HL-60 (cell line): ENCODE measurements around the gene ARG2.
"Not testable (repeated sequence)": the region's sequence is repeated elsewhere in the genome, so short reads cannot be mapped to it uniquely, and the experiment has no call there.

Experiments
- DNase-seq, 2 experiments: peaks; one replicate each; pipeline ENCODE4 v3.0.0-alpha.2; 2010 to 2020; ENCODE audit warnings: low read depth in 1 of 2, low spot score in 1 of 2
- H3K27ac ChIP-seq: fragments of 250-450 bp; sonication (Bioruptor Pico); replicated peaks from 2 replicates; pipeline ENCODE4 v1.5.1; 2020; ENCODE audit warnings: mild to moderate bottlenecking, moderate library complexity
- H3K27me3 ChIP-seq: fragments of 250-450 bp; sonication (Bioruptor Pico); 2 replicates; pipeline ENCODE4 v1.5.1; 2021; ENCODE audit warnings: mild to moderate bottlenecking, moderate library complexity; ENCODE audit not compliant: insufficient read depth, poor library complexity, severe bottlenecking
- H3K4me3 ChIP-seq: replicated peaks from 2 replicates; pipeline ENCODE4 v1.5.1; 2011; ENCODE audit warnings: mild to moderate bottlenecking, control low read depth, low read length; ENCODE audit not compliant: insufficient read depth
- GABPA ChIP-seq: IDR thresholded peaks from 2 replicates; pipeline ENCODE4 v1.6.1; 2012; ENCODE audit warnings: low read depth
- POLR2AphosphoS5 ChIP-seq: IDR thresholded peaks from 2 replicates; pipeline ENCODE4 v1.6.1; 2012; ENCODE audit warnings: low read depth
- SPI1 ChIP-seq: IDR thresholded peaks from 2 replicates; pipeline ENCODE4 v1.6.1; 2012; ENCODE audit warnings: low read depth, mild to moderate bottlenecking, borderline replicate concordance
- TF ChIP-seq, protein P1 (sequence below): IDR thresholded peaks from one replicate; pipeline ENCODE4 v1.5.1; 2011; ENCODE audit warnings: low read length, control low read depth, inconsistent platforms; ENCODE audit not compliant: insufficient read depth
- TF ChIP-seq, protein P2 (sequence below): IDR thresholded peaks from 2 replicates; pipeline ENCODE4 v1.6.1; 2012; ENCODE audit warnings: low read depth; ENCODE audit not compliant: insufficient replicate concordance

ARG2 gene

DNA sequence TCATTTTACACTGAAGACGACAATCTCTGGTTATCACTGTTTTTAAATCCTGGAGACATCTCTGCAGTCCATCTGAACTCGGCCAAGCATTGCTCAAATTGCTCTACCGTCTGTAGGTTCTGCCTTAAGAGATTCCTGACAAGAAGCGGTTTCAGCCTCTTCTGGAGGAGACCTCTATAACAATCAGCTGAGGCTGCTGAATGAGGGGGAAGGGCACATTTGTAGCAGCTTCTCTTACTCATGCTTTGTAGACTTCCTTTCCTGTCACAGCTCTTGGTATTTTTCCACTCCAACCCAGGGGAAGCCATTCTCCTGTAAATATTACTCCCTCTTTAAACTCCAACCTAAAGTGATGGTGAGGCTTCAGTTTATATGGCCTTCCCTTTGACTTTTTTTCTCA, 3.0 kb downstream of the ARG2 start:
- Histone ChIP-seq H3K27ac (no peak overlapping the region), H3K4me3 (no peak overlapping the region), H3K27me3 (no peaks in the 10 kb centered on the region)
- DNase-seq = no peak
- TF ChIP-seq GABPA (no peak), POLR2AphosphoS5 (no peak), SPI1 (no peak)
- TF ChIP-seq, protein P1, sequence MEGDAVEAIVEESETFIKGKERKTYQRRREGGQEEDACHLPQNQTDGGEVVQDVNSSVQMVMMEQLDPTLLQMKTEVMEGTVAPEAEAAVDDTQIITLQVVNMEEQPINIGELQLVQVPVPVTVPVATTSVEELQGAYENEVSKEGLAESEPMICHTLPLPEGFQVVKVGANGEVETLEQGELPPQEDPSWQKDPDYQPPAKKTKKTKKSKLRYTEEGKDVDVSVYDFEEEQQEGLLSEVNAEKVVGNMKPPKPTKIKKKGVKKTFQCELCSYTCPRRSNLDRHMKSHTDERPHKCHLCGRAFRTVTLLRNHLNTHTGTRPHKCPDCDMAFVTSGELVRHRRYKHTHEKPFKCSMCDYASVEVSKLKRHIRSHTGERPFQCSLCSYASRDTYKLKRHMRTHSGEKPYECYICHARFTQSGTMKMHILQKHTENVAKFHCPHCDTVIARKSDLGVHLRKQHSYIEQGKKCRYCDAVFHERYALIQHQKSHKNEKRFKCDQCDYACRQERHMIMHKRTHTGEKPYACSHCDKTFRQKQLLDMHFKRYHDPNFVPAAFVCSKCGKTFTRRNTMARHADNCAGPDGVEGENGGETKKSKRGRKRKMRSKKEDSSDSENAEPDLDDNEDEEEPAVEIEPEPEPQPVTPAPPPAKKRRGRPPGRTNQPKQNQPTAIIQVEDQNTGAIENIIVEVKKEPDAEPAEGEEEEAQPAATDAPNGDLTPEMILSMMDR = no peak
- TF ChIP-seq, protein P2, sequence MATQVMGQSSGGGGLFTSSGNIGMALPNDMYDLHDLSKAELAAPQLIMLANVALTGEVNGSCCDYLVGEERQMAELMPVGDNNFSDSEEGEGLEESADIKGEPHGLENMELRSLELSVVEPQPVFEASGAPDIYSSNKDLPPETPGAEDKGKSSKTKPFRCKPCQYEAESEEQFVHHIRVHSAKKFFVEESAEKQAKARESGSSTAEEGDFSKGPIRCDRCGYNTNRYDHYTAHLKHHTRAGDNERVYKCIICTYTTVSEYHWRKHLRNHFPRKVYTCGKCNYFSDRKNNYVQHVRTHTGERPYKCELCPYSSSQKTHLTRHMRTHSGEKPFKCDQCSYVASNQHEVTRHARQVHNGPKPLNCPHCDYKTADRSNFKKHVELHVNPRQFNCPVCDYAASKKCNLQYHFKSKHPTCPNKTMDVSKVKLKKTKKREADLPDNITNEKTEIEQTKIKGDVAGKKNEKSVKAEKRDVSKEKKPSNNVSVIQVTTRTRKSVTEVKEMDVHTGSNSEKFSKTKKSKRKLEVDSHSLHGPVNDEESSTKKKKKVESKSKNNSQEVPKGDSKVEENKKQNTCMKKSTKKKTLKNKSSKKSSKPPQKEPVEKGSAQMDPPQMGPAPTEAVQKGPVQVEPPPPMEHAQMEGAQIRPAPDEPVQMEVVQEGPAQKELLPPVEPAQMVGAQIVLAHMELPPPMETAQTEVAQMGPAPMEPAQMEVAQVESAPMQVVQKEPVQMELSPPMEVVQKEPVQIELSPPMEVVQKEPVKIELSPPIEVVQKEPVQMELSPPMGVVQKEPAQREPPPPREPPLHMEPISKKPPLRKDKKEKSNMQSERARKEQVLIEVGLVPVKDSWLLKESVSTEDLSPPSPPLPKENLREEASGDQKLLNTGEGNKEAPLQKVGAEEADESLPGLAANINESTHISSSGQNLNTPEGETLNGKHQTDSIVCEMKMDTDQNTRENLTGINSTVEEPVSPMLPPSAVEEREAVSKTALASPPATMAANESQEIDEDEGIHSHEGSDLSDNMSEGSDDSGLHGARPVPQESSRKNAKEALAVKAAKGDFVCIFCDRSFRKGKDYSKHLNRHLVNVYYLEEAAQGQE = no peak

- no peaks in the 10 kb centered on the region for H3K27me3 ChIP-seq
- no peak overlapping the region for H3K27ac ChIP-seq
- TF ChIP-seq, protein P2 = no peak
- no peak for TF ChIP-seq SPI1
- TF ChIP-seq POLR2AphosphoS5 = no peak
- TF ChIP-seq GABPA = no peak
- TF ChIP-seq, protein P1 = no peak
- no peak overlapping the region for H3K4me3 ChIP-seq
- DNase-seq = no peak
Measured at GRCh38 chr14:67623114-67623513, 3.4 kb downstream of the ARG2 start.

- not testable (repeated sequence) for H3K27ac ChIP-seq, H3K4me3 ChIP-seq, DNase-seq, H3K27me3 ChIP-seq
Measured at GRCh38 chr14:67626131-67626530, 6.4 kb downstream of the ARG2 start.

DNA sequence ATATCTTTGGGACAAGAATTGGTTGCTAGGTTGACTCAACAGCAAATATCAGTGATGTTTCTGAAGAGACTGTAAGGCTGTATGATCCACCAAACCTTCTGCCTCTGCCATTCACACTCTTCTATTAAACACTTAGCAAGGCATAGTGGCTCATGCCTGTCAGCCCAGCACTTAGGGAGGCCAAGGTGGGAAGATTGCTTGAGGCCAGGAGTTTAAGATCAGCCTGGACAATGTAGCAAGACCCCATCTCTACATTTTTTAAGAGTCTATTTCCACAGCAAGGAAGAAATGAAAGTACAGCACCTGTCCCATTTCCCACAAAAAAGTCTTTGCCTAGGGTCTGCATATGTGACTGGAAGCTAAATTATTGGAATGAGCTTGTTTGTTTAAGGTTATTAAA, 7.8 kb downstream of the ARG2 start:
- H3K27me3 ChIP-seq = no peaks in the 10 kb centered on the region
- TF ChIP-seq, protein P2 = no peak
- TF ChIP-seq SPI1 = no peak
- H3K4me3 ChIP-seq = no peak overlapping the region
- no peak for DNase-seq
- H3K27ac ChIP-seq = no peak overlapping the region
